H1 (cell line): ENCODE measurements around the gene CRYBA4. TPM values are rescaled to one million over a fixed set of nuclear protein-coding genes. Genes with fewer than 3 reads are reported as not detected.

Source experiments
- CHD7 ChIP-seq: fragments of 300-600 bp; sonication (generic); IDR thresholded peaks from 2 replicates; pipeline ENCODE4 v1.7.1; 2012; ENCODE audit warnings: low read length, moderate library complexity, mild to moderate bottlenecking, inconsistent platforms; ENCODE audit not compliant: insufficient replicate concordance
- CTCF ChIP-seq, 3 experiments: IDR thresholded peaks; 1 replicate in 2 of 3; 2 replicates in 1 of 3; pipeline versions ENCODE4 v1.5.1 to v1.6.1; 2011; ENCODE audit warnings: low read length in 3 of 3, mild to moderate bottlenecking in 3 of 3, inconsistent platforms in 2 of 3, low read depth in 1 of 3, moderate library complexity in 1 of 3; ENCODE audit not compliant: insufficient read depth in 1 of 3; ENCODE audit errors: control extremely low read depth in 1 of 3
- HDAC6 ChIP-seq: IDR thresholded peaks from one replicate; pipeline ENCODE4 v1.7.1; 2012; ENCODE audit warnings: low read depth, mild to moderate bottlenecking, inconsistent platforms, low read length, moderate library complexity
- KDM1A ChIP-seq: fragments of 200-600, 300-600 bp; sonication (generic); IDR thresholded peaks from 2 replicates; pipeline ENCODE4 v1.7.1; 2016; ENCODE audit warnings: mild to moderate bottlenecking, low read length, borderline replicate concordance
- RFX5 ChIP-seq: IDR thresholded peaks from 2 replicates; pipeline ENCODE4 v1.6.1; 2011; ENCODE audit warnings: low read depth, low read length, improper control_type of control experiment, borderline replicate concordance
- SUZ12 ChIP-seq: fragments of 200-600 bp; sonication (generic); IDR thresholded peaks from 2 replicates; pipeline ENCODE4 v1.6.1; 2012; ENCODE audit warnings: mild to moderate bottlenecking, inconsistent platforms, low read length, moderate library complexity, mixed read lengths
- polyA plus RNA-seq, 7 experiments: library from polyadenylated mRNA; depleted of rRNA in 3 of 7; stranded (reverse) in 5 of 7; unstranded in 2 of 7; fragments of >200 nt in 5 of 7; fragments of 200-250 nt in 2 of 7; gene quantifications; 1 replicate in 5 of 7; 2 replicates in 1 of 7; 4 replicates in 1 of 7; pipeline versions ENCODE4 v1.2.1 to v1.2.3, GENCODE V29; 2011 to 2013; ENCODE audit warnings: missing spikeins in 2 of 7, mixed read lengths in 2 of 7
- total RNA-seq: library from RNA; stranded (reverse); fragmentation: NEBNext Ultra II Directional; extraction: Animal tissue kit (Norgen Biotek cat#: 25700); gene quantifications from 2 replicates; pipeline ENCODE4 v1.2.1, GENCODE V29; 2021

CRYBA4 gene
- total and polyA plus RNA-seq, 2 of the 8 experiments (the other 6 are each of a cell fraction or from before 2014, with no cell fraction given): 0.67 to 3.1 TPM

GRCh38 chr22:26589845-26590736, 31.7 kb upstream of the CRYBA4 start, which contains the start of gene TPST2 (continued):
- no peak for TF ChIP-seq CTCF (IDR thresholded peaks at IDR 0.05; ENCODE audit: control extremely low read depth in 1 of 3, insufficient read depth in 1 of 3, low read depth in 1 of 3, low read length in 3 of 3)
- no peak for TF ChIP-seq HDAC6
- no peak for TF ChIP-seq CHD7
- TF ChIP-seq RFX5: no peak
- TF ChIP-seq KDM1A: peak; percentile 98
- TF ChIP-seq SUZ12: no peak
